COLO668 (cell line): ENCODE data around the gene HACE1.

Experiments
- DNase-seq: peaks from one replicate; lab custom pipeline; 2025; ENCODE audit not compliant: unreplicated experiment; lab: John Stamatoyannopoulos, UW

The HACE1 gene

GRCh38 chr6:104689551-104690205, 170.0 kb downstream of the HACE1 start:
- no peak for DNase-seq

GRCh38 chr6:104688283-104688969, 171.3 kb downstream of the HACE1 start:
- DNase-seq = no peak

- no peak for DNase-seq
These were observed 173.1 kb downstream of the HACE1 start for GRCh38 chr6:104686550-104687175.

GRCh38 chr6:104685871-104686549, 173.7 kb downstream of the HACE1 start:
- DNase-seq = no peak

- DNase-seq = no peak
These were observed 174.8 kb downstream of the HACE1 start for GRCh38 chr6:104684911-104685415.

- DNase-seq = no peak
These were observed 175.9 kb downstream of the HACE1 start for GRCh38 chr6:104683809-104684208.

GRCh38 chr6:104682722-104683643, 176.7 kb downstream of the HACE1 start:
- DNase-seq = peak; percentile 41

GRCh38 chr6:104680539-104680938, 179.2 kb downstream of the HACE1 start:
- DNase-seq = no peak

GRCh38 chr6:104679971-104680370, 179.7 kb downstream of the HACE1 start:
- no peak for DNase-seq
